ENCODE data around the gene TMEM236.
A peak's percentile ranks its signal among the peaks of the same experiment; 100 is the strongest.

The TMEM236 gene

DNA sequence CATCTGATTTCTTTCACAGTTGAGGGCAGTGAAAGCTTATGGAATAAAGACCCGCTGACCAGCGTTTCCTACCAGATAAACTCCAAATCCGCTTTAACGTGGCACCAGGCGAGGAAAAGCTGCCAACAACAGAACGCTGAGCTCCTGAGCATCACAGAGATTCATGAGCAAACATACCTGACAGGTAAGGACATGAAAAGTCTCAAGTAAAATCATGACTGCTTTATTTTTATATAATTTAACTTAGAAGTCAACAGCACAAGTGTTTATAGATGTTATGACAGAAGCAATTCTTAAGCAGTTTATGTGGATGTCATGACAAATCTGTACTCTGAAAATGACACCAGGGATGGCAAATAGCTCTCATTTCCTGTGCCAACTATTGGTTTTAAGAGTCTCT lies 81.7 kb downstream of the TMEM236 start:
- DNase-seq, result no peak

- DNase-seq, result peak; percentile 93
Measured at GRCh38 chr10:17835688-17836087, 83.7 kb downstream of the TMEM236 start.

- DNase-seq, result peak; percentile 40
Measured at GRCh38 chr10:17836942-17837341, 84.9 kb downstream of the TMEM236 start.

- no peak for DNase-seq
Measured at GRCh38 chr10:17838080-17838648, 86.2 kb downstream of the TMEM236 start.

- no peak for DNase-seq
Measured at GRCh38 chr10:17841050-17841449, 89.0 kb downstream of the TMEM236 start.

DNA sequence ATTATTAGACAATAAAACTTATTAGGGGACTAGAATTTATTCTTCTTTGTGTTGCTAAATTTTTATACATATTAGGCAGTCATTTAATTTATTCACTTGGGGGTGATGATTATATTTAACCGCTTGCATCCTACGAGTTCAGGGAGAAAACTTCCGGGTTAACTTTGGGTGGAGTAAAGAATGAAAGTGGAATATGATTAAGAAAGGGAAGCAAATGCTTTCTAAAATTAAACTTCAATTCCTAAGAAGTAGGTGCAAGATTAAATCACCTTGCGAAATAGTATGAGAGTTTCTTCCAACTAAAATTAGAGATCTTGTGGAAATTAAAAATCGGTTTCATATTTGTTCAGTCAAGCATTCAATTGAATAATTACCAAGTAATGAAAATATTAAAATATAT lies 90.6 kb downstream of the TMEM236 start:
- no peak for DNase-seq

- DNase-seq, result no peak
Measured at GRCh38 chr10:17847585-17848296, 95.7 kb downstream of the TMEM236 start.

DNA sequence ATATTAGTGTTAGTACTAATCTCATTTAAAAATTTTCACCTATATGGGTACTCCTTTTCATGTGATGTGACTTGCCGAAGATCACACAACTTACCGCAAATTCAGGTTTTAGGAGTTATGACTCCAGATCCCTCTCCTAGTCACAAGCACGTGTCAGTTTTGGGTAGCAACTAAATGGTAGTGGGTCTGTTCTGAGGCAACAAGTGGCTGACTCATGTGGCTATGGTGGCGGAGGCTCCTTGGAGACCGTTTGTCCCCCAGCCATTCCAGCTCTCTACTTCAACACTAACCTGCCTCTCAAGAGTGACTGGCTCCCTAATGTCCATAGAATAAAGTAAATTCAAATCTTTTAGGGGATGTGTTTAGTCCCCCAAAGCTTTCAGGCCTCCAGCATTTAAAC lies 96.6 kb downstream of the TMEM236 start:
- no peak for DNase-seq
